Mesendoderm (in vitro differentiated cells): ENCODE results near the gene GRAP.

Experiments used
- DNase-seq: peaks from one replicate; pipeline ENCODE4 v3.0.0; 2013
- H2AK5ac ChIP-seq: 2 replicates; pipeline ENCODE4 v1.6.1; 2013; ENCODE audit warnings: low read length, inconsistent platforms
- H2BK120ac ChIP-seq: 2 replicates; pipeline ENCODE4 v1.6.1; 2013; ENCODE audit warnings: low read depth, mild to moderate bottlenecking, low read length, moderate library complexity, mixed read lengths
- H2BK15ac ChIP-seq: replicated peaks from 2 replicates; pipeline ENCODE4 v1.6.1; 2013; ENCODE audit warnings: low read depth, mild to moderate bottlenecking, moderate library complexity
- H2BK5ac ChIP-seq: 2 replicates; pipeline ENCODE4 v1.6.1; 2013; ENCODE audit warnings: low read length, inconsistent platforms
- H3K18ac ChIP-seq: 2 replicates; pipeline ENCODE4 v1.6.1; 2013; ENCODE audit warnings: mild to moderate bottlenecking, low read length, mixed read lengths
- H3K23ac ChIP-seq: one replicate; pipeline ENCODE4 v1.6.1; 2013; ENCODE audit warnings: low read length
- H3K27ac ChIP-seq: 2 replicates; pipeline ENCODE4 v1.5.1; 2013; ENCODE audit warnings: low read depth, mild to moderate bottlenecking, inconsistent platforms, low read length, moderate library complexity
- H3K27me3 ChIP-seq: 2 replicates; pipeline ENCODE4 v1.6.1; 2013; ENCODE audit warnings: low read length, control low read depth, mild to moderate bottlenecking, inconsistent platforms; ENCODE audit not compliant: insufficient read depth, poor library complexity
- H3K36me3 ChIP-seq: 2 replicates; pipeline ENCODE4 v1.6.1; 2013; ENCODE audit warnings: low read length, inconsistent platforms; ENCODE audit not compliant: control insufficient read depth, insufficient read depth
- H3K4ac ChIP-seq: one replicate; pipeline ENCODE4 v1.6.1; 2013; ENCODE audit warnings: low read depth, mild to moderate bottlenecking, low read length, moderate library complexity
- H3K4me1 ChIP-seq: 2 replicates; pipeline ENCODE4 v1.6.1; 2013; ENCODE audit warnings: low read depth, low read length, inconsistent platforms; ENCODE audit not compliant: control insufficient read depth
- H3K4me2 ChIP-seq: 2 replicates; pipeline ENCODE4 v1.6.1; 2013; ENCODE audit warnings: low read length
- H3K4me3 ChIP-seq: 2 replicates; pipeline ENCODE4 v1.5.1; 2013; ENCODE audit warnings: mild to moderate bottlenecking, low read length
- H3K56ac ChIP-seq: one replicate; pipeline ENCODE4 v1.6.1; 2013; ENCODE audit warnings: low read length
- H3K79me1 ChIP-seq: 2 replicates; pipeline ENCODE4 v1.6.1; 2013; ENCODE audit warnings: low read length, inconsistent platforms
- H3K79me2 ChIP-seq: 2 replicates; pipeline ENCODE4 v1.6.1; 2013; ENCODE audit warnings: mild to moderate bottlenecking, low read length; ENCODE audit not compliant: control insufficient read depth, insufficient read depth
- H3K9ac ChIP-seq: 2 replicates; pipeline ENCODE4 v1.6.1; 2013; ENCODE audit warnings: low read length, inconsistent platforms
- H4K5ac ChIP-seq: one replicate; pipeline ENCODE4 v1.6.1; 2013; ENCODE audit warnings: low read length
- H4K8ac ChIP-seq: one replicate; pipeline ENCODE4 v1.6.1; 2013; ENCODE audit warnings: low read depth, mild to moderate bottlenecking, control low read depth, low read length, moderate library complexity
- WGBS: extraction: QIAGEN DNeasy Blood & Tissue Kit; methylation state at CpG from one replicate; pipeline ENCODE4 v1.1.7; 2013; ENCODE audit warnings: low lambda C conversion rate, missing lambda C conversion rate; ENCODE audit not compliant: insufficient coverage; ENCODE audit errors: extremely low coverage; 5-methylcytosine and 5-hydroxymethylcytosine counted together

GRAP gene

GRCh38 chr17:18985475-18985874 lies 61.3 kb downstream of the GRAP start:
- Histone ChIP-seq H2BK120ac (no peak overlapping the region), H4K5ac (no peak overlapping the region), H3K18ac (no peak overlapping the region), H2AK5ac (no peak overlapping the region), H3K23ac (no peak overlapping the region), H3K79me2 (no peaks in the 10 kb centered on the region), H3K4me3 (no peak overlapping the region), H3K9ac (no peak overlapping the region), H3K27me3 (no peaks in the 10 kb centered on the region), H3K4me2 (no peak overlapping the region), H4K8ac (no peak overlapping the region), H2BK5ac (no peak overlapping the region), H3K27ac (no peak overlapping the region), H3K79me1 (peaks cover 2% of the 10 kb centered on the region), H3K4me1 (no peaks in the 10 kb centered on the region), H3K36me3 (peaks cover 4% of the 10 kb centered on the region), H3K4ac (no peak overlapping the region), H3K56ac (no peak overlapping the region), H2BK15ac (no peak overlapping the region)
- no peak for DNase-seq
- no CpG with 5 or more reads among the region's 9 CpGs for WGBS

- H2BK15ac ChIP-seq = no peak overlapping the region
- H4K8ac ChIP-seq = no peak overlapping the region
- no peak overlapping the region for H2BK120ac ChIP-seq
- no peaks in the 10 kb centered on the region for H3K79me2 ChIP-seq
- H3K4me3 ChIP-seq = no peak overlapping the region
- no peak overlapping the region for H4K5ac ChIP-seq
- peaks cover 4% of the 10 kb centered on the region for H3K36me3 ChIP-seq
- H2BK5ac ChIP-seq = no peak overlapping the region
- H3K23ac ChIP-seq = no peak overlapping the region
- no peak overlapping the region for H2AK5ac ChIP-seq
- H3K56ac ChIP-seq = no peak overlapping the region
- WGBS = no CpG with 5 or more reads among the region's 21 CpGs
- H3K18ac ChIP-seq = no peak overlapping the region
- no peaks in the 10 kb centered on the region for H3K27me3 ChIP-seq
- no peak overlapping the region for H3K4ac ChIP-seq
- no peak overlapping the region for H3K4me2 ChIP-seq
- H3K9ac ChIP-seq = no peak overlapping the region
- no peaks in the 10 kb centered on the region for H3K4me1 ChIP-seq
- no peak overlapping the region for H3K27ac ChIP-seq
- no peaks in the 10 kb centered on the region for H3K79me1 ChIP-seq
- no peak for DNase-seq
Measured at GRCh38 chr17:18984273-18985114, 62.3 kb downstream of the GRAP start.

- H2BK15ac ChIP-seq = no peak overlapping the region
- no peak overlapping the region for H3K23ac ChIP-seq
- H2BK5ac ChIP-seq = no peak overlapping the region
- no peak overlapping the region for H3K4me2 ChIP-seq
- no peaks in the 10 kb centered on the region for H3K79me2 ChIP-seq
- no peak overlapping the region for H3K4me3 ChIP-seq
- WGBS = no CpG with 5 or more reads among the region's 30 CpGs
- no peak overlapping the region for H3K4ac ChIP-seq
- H4K5ac ChIP-seq = no peak overlapping the region
- peak; percentile 74 for DNase-seq
- peak overlapping the region; percentile 25 for H3K56ac ChIP-seq
- peaks cover 6% of the 10 kb centered on the region for H3K36me3 ChIP-seq
- no peak overlapping the region for H2AK5ac ChIP-seq
- no peaks in the 10 kb centered on the region for H3K4me1 ChIP-seq
- H4K8ac ChIP-seq = no peak overlapping the region
- H3K27ac ChIP-seq = no peak overlapping the region
- no peak overlapping the region for H2BK120ac ChIP-seq
- H3K18ac ChIP-seq = no peak overlapping the region
- H3K27me3 ChIP-seq = no peaks in the 10 kb centered on the region
- H3K9ac ChIP-seq = no peak overlapping the region
- no peaks in the 10 kb centered on the region for H3K79me1 ChIP-seq
Measured at GRCh38 chr17:18981642-18982424, 64.9 kb downstream of the GRAP start.

GRCh38 chr17:18981335-18981641 lies 65.5 kb downstream of the GRAP start:
- Histone ChIP-seq H2BK15ac (no peak overlapping the region), H3K4me1 (no peaks in the 10 kb centered on the region), H2BK5ac (no peak overlapping the region), H3K27me3 (no peaks in the 10 kb centered on the region), H3K27ac (no peak overlapping the region), H3K36me3 (peaks cover 6% of the 10 kb centered on the region), H3K23ac (no peak overlapping the region), H3K9ac (no peak overlapping the region), H3K4ac (no peak overlapping the region), H2BK120ac (no peak overlapping the region), H3K56ac (peak overlapping the region; percentile 15), H4K8ac (no peak overlapping the region), H3K4me3 (no peak overlapping the region), H3K4me2 (no peak overlapping the region), H3K79me1 (no peaks in the 10 kb centered on the region), H4K5ac (no peak overlapping the region), H3K18ac (no peak overlapping the region), H3K79me2 (no peaks in the 10 kb centered on the region), H2AK5ac (no peak overlapping the region)
- no CpG with 5 or more reads among the region's 6 CpGs for WGBS
- no peak for DNase-seq

GRCh38 chr17:18980682-18981334 lies 65.9 kb downstream of the GRAP start:
- WGBS = no CpG with 5 or more reads among the region's 13 CpGs
- Histone ChIP-seq H3K4me2 (no peak overlapping the region), H4K8ac (no peak overlapping the region), H3K4ac (no peak overlapping the region), H3K56ac (no peak overlapping the region), H3K79me1 (no peaks in the 10 kb centered on the region), H3K23ac (no peak overlapping the region), H3K36me3 (peaks cover 6% of the 10 kb centered on the region), H3K9ac (no peak overlapping the region), H2BK15ac (no peak overlapping the region), H4K5ac (no peak overlapping the region), H2BK120ac (no peak overlapping the region), H2AK5ac (no peak overlapping the region), H2BK5ac (no peak overlapping the region), H3K79me2 (no peaks in the 10 kb centered on the region), H3K27ac (no peak overlapping the region), H3K18ac (no peak overlapping the region), H3K4me1 (no peaks in the 10 kb centered on the region), H3K27me3 (no peaks in the 10 kb centered on the region), H3K4me3 (no peak overlapping the region)
- peak; percentile 72 for DNase-seq
